Right ventricle myocardium inferior (tissue), 1 donor: Measurements from ENCODE around the gene HOXA3. TPM values are rescaled to one million over a fixed set of nuclear protein-coding genes. Genes with fewer than 3 reads are reported as not detected.

ENCODE experiments used
- ATAC-seq: fragments of 200-7000 bp; cut with Tn5 transposase; one replicate; pipeline ENCODE4 v1.9.1; 2020; ENCODE audit warnings: mild to moderate bottlenecking, moderate library complexity
- DNase-seq: peaks from one replicate; pipeline ENCODE4 v3.0.0; 2021; ENCODE audit errors: missing footprints
- intact Hi-C: fragments of 100-400 bp; cut with DNase I; formaldehyde crosslinking; loops from one replicate; pipeline ENCODE4 v1.11.0; 2022
- total RNA-seq: library from RNA; stranded (reverse); fragmentation: NEBNext Ultra II Directional; extraction: Animal tissue kit (Norgen Biotek cat#: 25700); gene quantifications from one replicate; pipeline ENCODE4 v1.2.1, GENCODE V29; 2021
- donor health status: DM: no; HTN: yes; CAD: no; lungs with severe emphysema.

The HOXA3 gene
- total RNA-seq, 1 donor from 2014 or later: not detected

- no peak for ATAC-seq
- DNase-seq: peak; percentile 68
- intact Hi-C loops: no loop called here
These were observed 39.1 kb downstream of the HOXA3 start for GRCh38 chr7:27112955-27113949.

GRCh38 chr7:27112361-27112760, 40.0 kb downstream of the HOXA3 start:
- intact Hi-C loops: no loop called here
- no peak for ATAC-seq
- DNase-seq: no peak

GRCh38 chr7:27111751-27112277, 40.6 kb downstream of the HOXA3 start:
- intact Hi-C loops: no loop called here
- no peak for ATAC-seq
- no peak for DNase-seq

- no peak for ATAC-seq
- intact Hi-C loops: no loop called here
These were observed 41.2 kb downstream of the HOXA3 start for GRCh38 chr7:27111042-27111750.

GRCh38 chr7:27110186-27111031, 42.0 kb downstream of the HOXA3 start:
- no peak for ATAC-seq
- no peak for DNase-seq
- intact Hi-C loops: no loop called here

More at GRCh38 chr7:27111042-27111750, 41.2 kb downstream of the HOXA3 start:
- no peak for DNase-seq

GRCh38 chr7:27109466-27110185, 42.8 kb downstream of the HOXA3 start:
- DNase-seq (no peak), ATAC-seq (no peak)
- intact Hi-C loops: no loop called here

GRCh38 chr7:27108390-27109127, 43.8 kb downstream of the HOXA3 start:
- DNase-seq: no peak

GRCh38 chr7:27107391-27108381, 44.7 kb downstream of the HOXA3 start:
- intact Hi-C loops: no loop called here
- ATAC-seq (no peak), DNase-seq (no peak)

More at GRCh38 chr7:27108390-27109127, 43.8 kb downstream of the HOXA3 start:
- intact Hi-C loops: no loop called here
- ATAC-seq: peak; percentile 46

- no peak for DNase-seq
- no peak for ATAC-seq
- intact Hi-C loops: no loop called here
These were observed 45.5 kb downstream of the HOXA3 start for GRCh38 chr7:27106901-27107240.

GRCh38 chr7:27106181-27106900, 46.0 kb downstream of the HOXA3 start:
- ATAC-seq (no peak), DNase-seq (no peak)
- intact Hi-C loops: no loop called here

GRCh38 chr7:27105301-27106031, 46.9 kb downstream of the HOXA3 start:
- intact Hi-C loops: no loop called here

GRCh38 chr7:27104341-27105058, 47.9 kb downstream of the HOXA3 start:
- ATAC-seq (no peak), DNase-seq (no peak)
- intact Hi-C loops: no loop called here

More at GRCh38 chr7:27105301-27106031, 46.9 kb downstream of the HOXA3 start:
- DNase-seq (no peak), ATAC-seq (no peak)

GRCh38 chr7:27103489-27104226, 48.7 kb downstream of the HOXA3 start:
- DNase-seq (no peak), ATAC-seq (no peak)
- intact Hi-C loops: no loop called here
